H1 (cell line): ENCODE measurements around the gene ZNF77. TPM values are rescaled to one million over a fixed set of nuclear protein-coding genes. Genes with fewer than 3 reads are reported as not detected.

ENCODE experiments used
- CTCF ChIA-PET: fragments of 300-600 bp; sonication (Branson Sonifier 250); formaldehyde crosslinking; loops from one replicate; lab custom pipeline; 2021; ENCODE audit not compliant: partially characterized antibody; lab: Charles Lee
- POLR2A ChIA-PET: fragments of 300-600 bp; sonication (Branson Sonifier 250); formaldehyde crosslinking; loops from one replicate; lab custom pipeline; 2021; ENCODE audit warnings: inconsistent platforms; ENCODE audit not compliant: partially characterized antibody; lab: Charles Lee
- DNase-seq, 2 experiments: peaks; one replicate each; pipeline versions ENCODE4 v3.0.0 to v3.0.0-alpha.2; 2010 to 2022; ENCODE audit warnings: low spot score in 2 of 2, low read depth in 1 of 2, mixed read lengths in 1 of 2
- FAIRE-seq: peaks from 2 replicates; lab custom pipeline; 2011; peaks lifted over from hg19 to GRCh38; lab: Jason Lieb, UNC
- H2AFZ ChIP-seq: 2 replicates; pipeline ENCODE4 v1.8.1; 2012; ENCODE audit warnings: low read length, inconsistent platforms
- H2AK5ac ChIP-seq: 2 replicates; pipeline ENCODE4 v1.6.1; 2013; ENCODE audit warnings: low read depth, low read length
- H2BK120ac ChIP-seq: replicated peaks from 2 replicates; pipeline ENCODE3; 2013; ENCODE audit warnings: low read depth, low read length, inconsistent platforms
- H2BK12ac ChIP-seq: 2 replicates; pipeline ENCODE4 v1.6.1; 2013; ENCODE audit warnings: low read depth, low read length
- H2BK15ac ChIP-seq: 2 replicates; pipeline ENCODE4 v1.6.1; 2013; ENCODE audit warnings: low read length
- H2BK20ac ChIP-seq: 2 replicates; pipeline ENCODE4 v1.6.1; 2013; ENCODE audit warnings: low read length
- H2BK5ac ChIP-seq: 2 replicates; pipeline ENCODE4 v1.6.1; 2013; ENCODE audit warnings: low read depth, low read length
- H3K14ac ChIP-seq: 2 replicates; pipeline ENCODE4 v1.6.1; 2013; ENCODE audit warnings: inconsistent platforms; ENCODE audit not compliant: insufficient read length
- H3K18ac ChIP-seq: 2 replicates; pipeline ENCODE4 v1.6.1; 2013; ENCODE audit warnings: low read length; ENCODE audit errors: extremely low read depth
- H3K23ac ChIP-seq: 2 replicates; pipeline ENCODE4 v1.6.1; 2013; ENCODE audit warnings: inconsistent platforms; ENCODE audit not compliant: insufficient read length
- H3K23me2 ChIP-seq: 2 replicates; pipeline ENCODE4 v1.6.1; 2013; ENCODE audit warnings: low read depth, low read length
- H3K27ac ChIP-seq: 2 replicates; pipeline ENCODE4 v1.6.1; 2011; ENCODE audit warnings: low read depth, low read length, inconsistent platforms
- H3K27me3 ChIP-seq, 4 experiments: replicated peaks in 1 of 4; 1 replicate in 1 of 4; 2 replicates in 3 of 4; pipeline versions ENCODE4 v1.6.1 to v1.8.1; 2011 to 2013; ENCODE audit warnings: low read length in 3 of 4, mild to moderate bottlenecking in 3 of 4, inconsistent platforms in 2 of 4, mixed read lengths in 2 of 4, moderate library complexity in 1 of 4; ENCODE audit not compliant: control insufficient read depth in 3 of 4, insufficient read depth in 3 of 4; ENCODE audit errors: extremely low read depth in 1 of 4
- H3K36me3 ChIP-seq, 4 experiments: 2 replicates each; pipeline versions ENCODE4 v1.6.1 to v1.8.1; 2011 to 2013; ENCODE audit warnings: mild to moderate bottlenecking in 4 of 4, low read length in 3 of 4, moderate library complexity in 2 of 4, control low read depth in 1 of 4, inconsistent platforms in 1 of 4; ENCODE audit not compliant: insufficient read depth in 4 of 4, control insufficient read depth in 2 of 4
- H3K4ac ChIP-seq: replicated peaks from 2 replicates; pipeline ENCODE3; 2013; ENCODE audit warnings: low read length, low read depth, mixed read lengths, inconsistent platforms; ENCODE audit not compliant: insufficient read length
- H3K4me1 ChIP-seq, 4 experiments: replicated peaks in 1 of 4; 1 replicate in 1 of 4; 2 replicates in 3 of 4; pipeline versions ENCODE4 v1.6.1 to v1.8.1; 2011 to 2013; ENCODE audit warnings: low read length in 3 of 4, inconsistent platforms in 2 of 4, mixed read lengths in 1 of 4; ENCODE audit not compliant: insufficient read depth in 4 of 4, control insufficient read depth in 3 of 4
- H3K4me2 ChIP-seq, 2 experiments: 2 replicates each; pipeline versions ENCODE4 v1.6.1 to v1.8.1; 2011 to 2013; ENCODE audit warnings: low read depth in 2 of 2, low read length in 2 of 2, control low read depth in 1 of 2, inconsistent platforms in 1 of 2, mild to moderate bottlenecking in 1 of 2; ENCODE audit not compliant: insufficient read depth in 1 of 2
- H3K4me3 ChIP-seq, 4 experiments: fragments of 200-600, 300-600 bp in 1 of 4; sonication (generic), shearing (Covaris generic), sonication (Bioruptor Twin) in 1 of 4; 2 replicates each; pipeline versions ENCODE4 v1.5.1 to v1.8.1; 2011 to 2016; ENCODE audit warnings: low read length in 4 of 4, low read depth in 3 of 4, control low read depth in 2 of 4, inconsistent platforms in 2 of 4, mild to moderate bottlenecking in 2 of 4, mixed read lengths in 1 of 4, moderate library complexity in 1 of 4; ENCODE audit not compliant: insufficient read depth in 2 of 4; ENCODE audit errors: extremely low read depth in 1 of 4
- H3K56ac ChIP-seq: replicated peaks from 2 replicates; pipeline ENCODE3; 2013; ENCODE audit warnings: low read depth, mild to moderate bottlenecking, mixed read lengths, low read length, inconsistent platforms; ENCODE audit not compliant: insufficient read length
- H3K79me1 ChIP-seq: 2 replicates; pipeline ENCODE4 v1.6.1; 2013; ENCODE audit warnings: low read depth, low read length, control low read depth
- H3K79me2 ChIP-seq, 2 experiments: 2 replicates each; pipeline versions ENCODE4 v1.6.1 to v1.8.1; 2012 to 2013; ENCODE audit warnings: low read length in 2 of 2, mild to moderate bottlenecking in 2 of 2, inconsistent platforms in 1 of 2; ENCODE audit not compliant: insufficient read depth in 2 of 2, control insufficient read depth in 1 of 2
- H3K9ac ChIP-seq, 4 experiments: replicated peaks in 1 of 4; 1 replicate in 1 of 4; 2 replicates in 3 of 4; pipeline versions ENCODE4 v1.6.1 to v1.8.1; 2011 to 2013; ENCODE audit warnings: low read depth in 3 of 4, low read length in 3 of 4, control low read depth in 2 of 4, mild to moderate bottlenecking in 2 of 4, moderate library complexity in 2 of 4, inconsistent platforms in 1 of 4; ENCODE audit errors: extremely low read depth in 1 of 4
- H3K9me3 ChIP-seq, 2 experiments: 2 replicates each; pipeline versions ENCODE4 v1.6.1 to v1.8.1; 2012 to 2013; ENCODE audit warnings: mild to moderate bottlenecking in 2 of 2, moderate library complexity in 2 of 2, control low read depth in 1 of 2, inconsistent platforms in 1 of 2, low read depth in 1 of 2, low read length in 1 of 2, mixed read lengths in 1 of 2; ENCODE audit not compliant: insufficient read depth in 2 of 2
- H4K20me1 ChIP-seq, 2 experiments: replicated peaks in 1 of 2; 2 replicates each; pipeline versions ENCODE3 to v1.8.1; 2011 to 2013; ENCODE audit warnings: inconsistent platforms in 2 of 2, low read length in 2 of 2, mild to moderate bottlenecking in 1 of 2; ENCODE audit not compliant: insufficient read depth in 2 of 2, control insufficient read depth in 1 of 2
- H4K5ac ChIP-seq: 2 replicates; pipeline ENCODE4 v1.6.1; 2013; ENCODE audit warnings: low read length, low read depth, mixed read lengths, inconsistent platforms; ENCODE audit not compliant: insufficient read length
- H4K8ac ChIP-seq: 2 replicates; pipeline ENCODE4 v1.8.0; 2013; ENCODE audit warnings: mild to moderate bottlenecking, moderate library complexity, low read length, inconsistent platforms; ENCODE audit not compliant: insufficient read depth; ENCODE audit errors: extremely low read depth
- H4K91ac ChIP-seq: replicated peaks from 2 replicates; pipeline ENCODE3; 2013; ENCODE audit warnings: low read length, mixed read lengths, inconsistent platforms; ENCODE audit not compliant: insufficient read length
- CHD2 ChIP-seq: IDR thresholded peaks from 2 replicates; pipeline ENCODE4 v1.6.1; 2012; ENCODE audit warnings: low read length, improper control_type of control experiment
- EP300 ChIP-seq, 2 experiments: IDR thresholded peaks; 1 replicate in 1 of 2; 2 replicates in 1 of 2; pipeline ENCODE4 v1.6.1; 2011 to 2012; ENCODE audit warnings: low read depth in 2 of 2, low read length in 2 of 2, mild to moderate bottlenecking in 2 of 2, borderline replicate concordance in 1 of 2, inconsistent platforms in 1 of 2, moderate library complexity in 1 of 2
- GABPA ChIP-seq: IDR thresholded peaks from 2 replicates; pipeline ENCODE4 v1.6.1; 2011; ENCODE audit warnings: mild to moderate bottlenecking, low read length, moderate library complexity, borderline replicate concordance; ENCODE audit not compliant: insufficient read depth
- HDAC6 ChIP-seq: IDR thresholded peaks from one replicate; pipeline ENCODE4 v1.7.1; 2012; ENCODE audit warnings: low read depth, mild to moderate bottlenecking, inconsistent platforms, low read length, moderate library complexity
- JUN ChIP-seq: IDR thresholded peaks from 2 replicates; pipeline ENCODE4 v1.6.1; 2011; ENCODE audit warnings: low read depth, mild to moderate bottlenecking, improper control_type of control experiment, low read length
- POU5F1 ChIP-seq: IDR thresholded peaks from 2 replicates; pipeline ENCODE4 v1.6.1; 2011; ENCODE audit warnings: low read depth, mild to moderate bottlenecking, low read length, moderate library complexity
- RAD21 ChIP-seq, 2 experiments: IDR thresholded peaks in 1 of 2; conservative IDR thresholded peaks in 1 of 2; 2 replicates each; pipeline ENCODE4 v1.6.1; 2011; ENCODE audit warnings: low read depth in 2 of 2, low read length in 2 of 2, improper control_type of control experiment in 1 of 2, inconsistent platforms in 1 of 2, mild to moderate bottlenecking in 1 of 2, moderate library complexity in 1 of 2
- RBBP5 ChIP-seq: IDR thresholded peaks from 2 replicates; pipeline ENCODE4 v1.7.1; 2012; ENCODE audit warnings: low read depth, mild to moderate bottlenecking, inconsistent platforms, low read length, moderate library complexity, borderline replicate concordance
- RNF2 ChIP-seq: fragments of 200-900, 300-1000 bp; sonication (generic); IDR thresholded peaks from 2 replicates; pipeline ENCODE4 v1.7.1; 2016; ENCODE audit warnings: borderline replicate concordance, low read depth, mild to moderate bottlenecking, antibody characterized with exemption, low read length; ENCODE audit not compliant: poor library complexity, severe bottlenecking; ENCODE audit errors: missing control alignments
- SIX5 ChIP-seq: IDR thresholded peaks from 2 replicates; pipeline ENCODE4 v1.6.1; 2011; ENCODE audit warnings: mild to moderate bottlenecking, low read depth, low read length
- SUZ12 ChIP-seq: fragments of 200-600 bp; sonication (generic); IDR thresholded peaks from 2 replicates; pipeline ENCODE4 v1.6.1; 2012; ENCODE audit warnings: mild to moderate bottlenecking, inconsistent platforms, low read length, moderate library complexity, mixed read lengths
- TAF7 ChIP-seq: optimal IDR thresholded peaks from 2 replicates; pipeline ENCODE3; 2011; ENCODE audit warnings: low read depth, mild to moderate bottlenecking, inconsistent platforms, low read length, moderate library complexity, borderline replicate concordance
- TBP ChIP-seq: IDR thresholded peaks from 2 replicates; pipeline ENCODE4 v1.6.1; 2011; ENCODE audit warnings: low read depth, low read length, improper control_type of control experiment
- TCF12 ChIP-seq: IDR thresholded peaks from 2 replicates; pipeline ENCODE4 v1.6.1; 2011; ENCODE audit warnings: low read depth, mild to moderate bottlenecking, low read length
- WGBS, 2 experiments: shearing (Covaris generic) in 1 of 2; methylation state at CpG; one replicate each; pipeline versions ENCODE4 v1.1.6 to v1.1.7; 2013 to 2015; ENCODE audit warnings: low lambda C conversion rate in 2 of 2, mixed read lengths in 2 of 2, inconsistent platforms in 1 of 2, low coverage in 1 of 2, missing lambda C conversion rate in 1 of 2; ENCODE audit not compliant: insufficient replicate concordance in 2 of 2, insufficient coverage in 1 of 2, insufficient read length in 1 of 2; ENCODE audit errors: extremely low coverage in 1 of 2, missing lambda C conversion rate in 1 of 2; 5-methylcytosine and 5-hydroxymethylcytosine counted together
- polyA plus RNA-seq, 7 experiments: library from polyadenylated mRNA; depleted of rRNA in 3 of 7; stranded (reverse) in 5 of 7; unstranded in 2 of 7; fragments of >200 nt in 5 of 7; fragments of 200-250 nt in 2 of 7; gene quantifications; 1 replicate in 5 of 7; 2 replicates in 1 of 7; 4 replicates in 1 of 7; pipeline versions ENCODE4 v1.2.1 to v1.2.3, GENCODE V29; 2011 to 2013; ENCODE audit warnings: missing spikeins in 2 of 7, mixed read lengths in 2 of 7
- total RNA-seq: library from RNA; stranded (reverse); fragmentation: NEBNext Ultra II Directional; extraction: Animal tissue kit (Norgen Biotek cat#: 25700); gene quantifications from 2 replicates; pipeline ENCODE4 v1.2.1, GENCODE V29; 2021

ZNF77 gene
- total and polyA plus RNA-seq, 2 of the 8 experiments (the other 6 are each of a cell fraction or from before 2014, with no cell fraction given) = 2.9 to 4.7 TPM

DNA sequence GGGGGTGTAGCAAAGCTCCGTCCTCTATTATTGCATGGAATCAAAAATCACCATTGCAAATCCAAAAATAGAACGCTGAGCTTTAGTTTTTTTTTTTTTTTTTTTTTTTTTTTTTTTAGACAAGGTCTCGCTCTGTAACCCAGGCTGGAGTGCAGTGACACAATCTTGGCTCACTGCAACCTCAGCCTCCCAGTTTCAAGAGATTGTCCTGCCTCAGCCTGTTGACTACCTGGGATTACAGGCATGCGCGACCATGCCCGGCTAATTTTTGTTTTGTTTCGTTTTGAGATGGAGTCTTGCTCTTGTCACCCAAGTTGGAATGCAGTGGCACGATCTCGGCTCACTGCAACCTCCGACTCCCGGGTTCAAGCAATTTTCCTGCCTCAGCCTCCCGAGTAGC lies 15.3 kb upstream of the ZNF77 start:
- Histone ChIP-seq H3K23me2 (no peaks in the 10 kb centered on the region), H2AK5ac (no peak overlapping the region), H3K79me2 (no peaks in the 10 kb centered on the region), H3K14ac (no peak overlapping the region), H3K4me3 (no peak overlapping the region), H2BK120ac (no peak overlapping the region), H4K91ac (no peak overlapping the region), H2BK5ac (no peak overlapping the region), H3K9me3 (no peaks in the 10 kb centered on the region), H2BK15ac (no peak overlapping the region), H4K20me1 (no peaks in the 10 kb centered on the region), H2AFZ (no peak overlapping the region), H3K4me1 (no peaks in the 10 kb centered on the region), H3K23ac (no peak overlapping the region), H3K9ac (no peak overlapping the region), H3K56ac (no peak overlapping the region), H3K4ac (no peak overlapping the region), H3K79me1 (no peaks in the 10 kb centered on the region), H2BK20ac (no peak overlapping the region), H4K8ac (no peak overlapping the region), H3K27ac (no peak overlapping the region), H2BK12ac (no peak overlapping the region), H3K18ac (no peak overlapping the region), H3K36me3 (no peaks in the 10 kb centered on the region), H4K5ac (no peak overlapping the region), H3K27me3 (no peaks in the 10 kb centered on the region; a peak in 1 of 7 replicates), H3K4me2 (no peak overlapping the region)
- CTCF ChIA-PET = interaction anchor here (0.7 to 18.9 kb wide), 12 partner anchors 9 to 357 kb away, joined by 3 to 260 read pairs (median 4); no protein-coding TSS in a partner anchor
- POLR2A ChIA-PET = interaction anchor here (0.5 to 1.0 kb wide), 4 partner anchors 10 to 235 kb away, joined by 3 read pairs; no protein-coding TSS in a partner anchor
- DNase-seq = no peak
- 83% methylated on average over 11 of the region's 12 CpGs; no CpG with 5 or more reads in 1 of the 2 experiments for WGBS, 2 experiments
- FAIRE-seq = no peak
- TF ChIP-seq CHD2 (no peak), HDAC6 (no peak), RBBP5 (no peak), TAF7 (no peak), POU5F1 (no peak), SUZ12 (no peak), EP300 (IDR thresholded peaks at IDR 0.05; ENCODE audit: borderline replicate concordance in 1 of 2, low read depth in 2 of 2, low read length in 2 of 2) (no peak), GABPA (no peak), TCF12 (no peak), RNF2 (no peak), TBP (no peak), JUN (no peak), RAD21 (IDR thresholded peaks at IDR 0.05 in 1 of 2, conservative IDR thresholded peaks at IDR 0.05 in 1 of 2; ENCODE audit: low read depth in 2 of 2, low read length in 2 of 2) (no peak), SIX5 (no peak)
